GM12878 (cell line): ENCODE measurements around the gene GRIA4. TPM values are rescaled to one million over a fixed set of nuclear protein-coding genes. Genes with fewer than 3 reads are reported as not detected.

Experiments used
- ATAC-seq: fragments of 200-7000 bp; cut with Tn5 transposase; 3 replicates; pipeline ENCODE4 v1.9.1; 2020; ENCODE audit warnings: mild to moderate bottlenecking, moderate library complexity
- BruUV-seq: library from RNA; stranded (reverse); fragments of 400-500 nt; replicated peaks from 2 replicates; lab custom pipeline; 2021; lab: Mats Ljungman, UMichigan
- CTCF ChIA-PET: fragments of 300-600 bp; sonication (Branson Sonifier 250); formaldehyde crosslinking; extraction: SDS; loops from one replicate; lab custom pipeline; 2021; ENCODE audit warnings: inconsistent platforms; lab: Yijun Ruan, JAX
- POLR2A ChIA-PET: fragments of 350-600 bp; formaldehyde crosslinking; extraction: SDS; loops from one replicate; lab custom pipeline; 2021; ENCODE audit warnings: inconsistent platforms; lab: Charles Lee
- RAD21 ChIA-PET: fragments of 300-600 bp; sonication (Branson Sonifier 250); formaldehyde crosslinking; loops from one replicate; lab custom pipeline; 2023; ENCODE audit warnings: antibody characterized with exemption; ENCODE audit not compliant: unreplicated experiment; lab: Charles Lee
- SMC1A ChIA-PET: fragments of 300-600 bp; sonication (Branson Sonifier 250); formaldehyde crosslinking; loops from one replicate; lab custom pipeline; 2023; ENCODE audit not compliant: unreplicated experiment, uncharacterized antibody; lab: Charles Lee
- DNase-seq: peaks from one replicate; pipeline ENCODE4 v3.0.0-alpha.2; 2011; ENCODE audit warnings: low read depth, low spot score
- FAIRE-seq: peaks from 3 replicates; lab custom pipeline; 2011; peaks lifted over from hg19 to GRCh38; lab: Jason Lieb, UNC
- H2AFZ ChIP-seq: 2 replicates; pipeline ENCODE4 v1.6.0; 2011; ENCODE audit warnings: low read depth, low read length, control low read depth; ENCODE audit not compliant: control insufficient read depth
- H3K27ac ChIP-seq: 2 replicates; pipeline ENCODE4 v1.5.1; 2011; ENCODE audit warnings: control low read depth; ENCODE audit not compliant: control insufficient read depth, insufficient read depth
- H3K27me3 ChIP-seq, 2 experiments: replicated peaks in 1 of 2; 2 replicates each; pipeline versions ENCODE4 v1.6.0 to v1.6.1; 2011; ENCODE audit warnings: low read length in 1 of 2; ENCODE audit not compliant: control insufficient read depth in 2 of 2, insufficient read depth in 2 of 2
- H3K36me3 ChIP-seq, 2 experiments: 2 replicates each; pipeline ENCODE4 v1.5.1; 2011; ENCODE audit warnings: low read length in 1 of 2; ENCODE audit not compliant: control insufficient read depth in 2 of 2, insufficient read depth in 2 of 2
- H3K4me1 ChIP-seq: 2 replicates; pipeline ENCODE4 v1.6.1; 2011; ENCODE audit warnings: mild to moderate bottlenecking, low read length, moderate library complexity, mixed read lengths; ENCODE audit not compliant: control insufficient read depth, insufficient read depth
- H3K4me2 ChIP-seq: 2 replicates; pipeline ENCODE4 v1.6.0; 2011; ENCODE audit warnings: control low read depth; ENCODE audit not compliant: control insufficient read depth, insufficient read depth
- H3K4me3 ChIP-seq: fragments of 200-600 bp; sonication (generic); 2 replicates; pipeline ENCODE4 v1.5.1; 2016
- H3K79me2 ChIP-seq: 2 replicates; pipeline ENCODE4 v1.6.0; 2011; ENCODE audit warnings: low read length; ENCODE audit not compliant: control insufficient read depth, insufficient read depth
- H3K9ac ChIP-seq: 2 replicates; pipeline ENCODE4 v1.8.0; 2011; ENCODE audit warnings: low read length, control low read depth, mixed read lengths; ENCODE audit not compliant: control insufficient read depth, insufficient read depth
- H3K9me3 ChIP-seq: replicated peaks from 3 replicates; pipeline ENCODE4 v1.5.1; 2011; ENCODE audit warnings: mild to moderate bottlenecking, low read length; ENCODE audit not compliant: control insufficient read depth, insufficient read depth
- H4K20me1 ChIP-seq: 2 replicates; pipeline ENCODE4 v1.6.0; 2011; ENCODE audit not compliant: control insufficient read depth, insufficient read depth
- BMI1 ChIP-seq: fragments of 450-650 bp; IDR thresholded peaks from 2 replicates; pipeline ENCODE4 v1.6.1; 2016; ENCODE audit warnings: mild to moderate bottlenecking, moderate library complexity, borderline replicate concordance
- CBFB ChIP-seq: IDR thresholded peaks from 2 replicates; pipeline ENCODE4 v1.6.1; 2016; ENCODE audit warnings: antibody characterized with exemption, low read depth
- CBX5 ChIP-seq: sonication (generic); IDR thresholded peaks from 2 replicates; pipeline ENCODE4 v1.6.1; 2016; ENCODE audit warnings: low read depth, moderate library complexity, mild to moderate bottlenecking, inconsistent platforms
- CHD4 ChIP-seq: fragments of 200-600 bp; sonication (generic); IDR thresholded peaks from 2 replicates; pipeline ENCODE4 v1.6.1; 2016; ENCODE audit warnings: mild to moderate bottlenecking
- E2F4 ChIP-seq: IDR thresholded peaks from 2 replicates; pipeline ENCODE4 v1.6.1; 2012; ENCODE audit warnings: low read depth, low read length, improper control_type of control experiment
- HDAC6 ChIP-seq: fragments of 200-600 bp; sonication (generic); IDR thresholded peaks from one replicate; pipeline ENCODE4 v1.8.0; 2017; ENCODE audit warnings: antibody characterized with exemption; ENCODE audit not compliant: unreplicated experiment
- RAD51 ChIP-seq: fragments of 450-650 bp; IDR thresholded peaks from 2 replicates; pipeline ENCODE4 v1.6.1; 2016; ENCODE audit warnings: moderate library complexity, mild to moderate bottlenecking, inconsistent platforms
- SUZ12 ChIP-seq: fragments of 200-600 bp; sonication (generic); IDR thresholded peaks from one replicate; pipeline ENCODE4 v1.6.1; 2018; ENCODE audit warnings: antibody characterized with exemption, mild to moderate bottlenecking; ENCODE audit not compliant: unreplicated experiment
- ZZZ3 ChIP-seq: IDR thresholded peaks from 2 replicates; pipeline ENCODE4 v1.6.1; 2011; ENCODE audit warnings: low read depth; ENCODE audit not compliant: control insufficient read depth, insufficient read length
- WGBS: methylation state at CpG from one replicate; pipeline ENCODE4 v1.1.6; 2016; ENCODE audit warnings: low lambda C conversion rate; ENCODE audit not compliant: insufficient replicate concordance, insufficient coverage; ENCODE audit errors: missing lambda C conversion rate; 5-methylcytosine and 5-hydroxymethylcytosine counted together
- in situ Hi-C: fragments of 300-500 bp; cut with MboI; formaldehyde crosslinking; loops from 9 replicates; pipeline ENCODE4 v1.14.3; 2018; ENCODE audit warnings: mixed read lengths
- intact Hi-C: fragments of 100-400 bp; cut with micrococcal nuclease; formaldehyde crosslinking; loops from one replicate; pipeline ENCODE4 v1.14.2; 2022; ENCODE audit not compliant: unreplicated experiment
- polyA plus RNA-seq, 11 experiments: library from polyadenylated mRNA; depleted of rRNA in 4 of 11; unstranded in 6 of 11; stranded (reverse) in 5 of 11; fragments of >200 nt; fragmentation: Nextera tagmentation in 4 of 11; fragmentation: Illumina TruSeq in 1 of 11; extraction: Ambion mirVana in 4 of 11; extraction: Trizol in 1 of 11; gene quantifications; 1 replicate in 1 of 11; 2 replicates in 10 of 11; pipeline versions ENCODE4 v1.2.1 to v1.2.3, GENCODE V29; 2011 to 2016; ENCODE audit warnings: inconsistent platforms in 2 of 11, missing spikeins in 2 of 11, low read depth in 1 of 11
- total RNA-seq, 4 experiments: library from RNA; depleted of rRNA in 3 of 4; stranded (reverse); fragments of >200 nt in 3 of 4; fragmentation: Illumina TruSeq in 1 of 4; extraction: Trizol in 1 of 4; gene quantifications; 2 replicates each; pipeline versions ENCODE4 v1.2.1 to v1.2.3, GENCODE V29; 2013 to 2021

The GRIA4 gene
- total and polyA plus RNA-seq, 10 of the 15 experiments (the other 5 are each of a cell fraction or from before 2014, with no cell fraction given) = 0.04 TPM; not detected in 9

- 0% methylated on average over 7 of the region's 7 CpGs for WGBS
- DNase-seq = no peak
- H3K27ac ChIP-seq = no peak overlapping the region
- FAIRE-seq = no peak
- H3K9ac ChIP-seq = no peak overlapping the region
- H3K79me2 ChIP-seq = no peaks in the 10 kb centered on the region
- ChIA-PET RAD21 (no interaction called here), CTCF (interaction anchor here (0.6 kb wide), 1 partner anchor 1280 kb away, joined by 3 read pairs; no protein-coding TSS in a partner anchor), SMC1A (no interaction called here), POLR2A (no interaction called here)
- no peaks in the 10 kb centered on the region for H3K4me1 ChIP-seq
- TF ChIP-seq CBFB (no peak), RAD51 (no peak), CHD4 (no peak), ZZZ3 (no peak), SUZ12 (no peak), CBX5 (no peak), HDAC6 (no peak)
- H3K27me3 ChIP-seq = no peaks in the 10 kb centered on the region
- intact Hi-C loops (no loop called here), in situ Hi-C loops (no loop called here)
- BruUV-seq = no TSS peak
- ATAC-seq = no peak
- H2AFZ ChIP-seq = no peak overlapping the region
- H4K20me1 ChIP-seq = no peaks in the 10 kb centered on the region
- no peaks in the 10 kb centered on the region for H3K36me3 ChIP-seq
- no peak overlapping the region for H3K4me2 ChIP-seq
- H3K4me3 ChIP-seq = no peak overlapping the region
- H3K9me3 ChIP-seq = no peaks in the 10 kb centered on the region
These were observed 35.1 kb downstream of the GRIA4 start for GRCh38 chr11:105644839-105645573.

GRCh38 chr11:105647780-105648179 is 37.9 kb downstream of the GRIA4 start:
- TF ChIP-seq BMI1 (no peak), E2F4 (no peak)
- Histone ChIP-seq H3K9me3 (no peaks in the 10 kb centered on the region), H3K79me2 (no peaks in the 10 kb centered on the region), H3K4me2 (no peak overlapping the region), H3K36me3 (no peaks in the 10 kb centered on the region), H3K4me1 (no peaks in the 10 kb centered on the region), H3K27me3 (no peaks in the 10 kb centered on the region), H3K9ac (no peak overlapping the region), H3K4me3 (no peak overlapping the region), H2AFZ (no peak overlapping the region), H4K20me1 (no peaks in the 10 kb centered on the region), H3K27ac (no peak overlapping the region)
- ChIA-PET RAD21 (no interaction called here), POLR2A (no interaction called here), SMC1A (no interaction called here), CTCF (no interaction called here)
- no peak for ATAC-seq
- intact Hi-C loops (no loop called here), in situ Hi-C loops (no loop called here)
- no peak for DNase-seq
- no peak for FAIRE-seq
- BruUV-seq = no TSS peak
- WGBS = 0% methylated on average over 1 of the region's 1 CpG
